ENCODE measurements around the gene SAV1. TPM values are rescaled to one million over a fixed set of nuclear protein-coding genes. Genes with fewer than 3 reads are reported as not detected.

SAV1 gene
- total and polyA plus RNA-seq, 2 of the 4 experiments (the other 2 are of a cell fraction), result 17.0 to 18.8 TPM

- H2BK20ac ChIP-seq (ENCODE audit: low read depth, low read length), result no peak overlapping the region
- H3K27me3 ChIP-seq (ENCODE audit: control insufficient read depth, insufficient read depth, low read length), result no peaks in the 10 kb centered on the region
- H2BK15ac ChIP-seq (ENCODE audit: low read depth, low read length), result no peak overlapping the region
- H3K4me1 ChIP-seq (ENCODE audit: control insufficient read depth, insufficient read depth, low read length), result no peaks in the 10 kb centered on the region
- H3K9me3 ChIP-seq (ENCODE audit: control insufficient read depth, insufficient read depth, low read length), result no peaks in the 10 kb centered on the region
- H3K36me3 ChIP-seq (ENCODE audit: control insufficient read depth, insufficient read depth, low read length), result no peaks in the 10 kb centered on the region
- BruUV-seq (replicated peaks), result no TSS peak
- no peak overlapping the region for H3K27ac ChIP-seq (ENCODE audit: insufficient read depth, low read length)
- no peak overlapping the region for H2AK5ac ChIP-seq (ENCODE audit: low read depth, low read length)
- H2AFZ ChIP-seq (replicated peaks; ENCODE audit: low read length, poor library complexity), result no peak overlapping the region
- H3K9me1 ChIP-seq (ENCODE audit: insufficient read depth, low read length), result no peaks in the 10 kb centered on the region
- no peak overlapping the region for H3K14ac ChIP-seq (replicated peaks; ENCODE audit: low read depth, low read length)
- no peak overlapping the region for H2BK5ac ChIP-seq (ENCODE audit: low read depth, low read length, poor library complexity, severe bottlenecking)
- intact Hi-C loops (cut with micrococcal nuclease), result no loop called here
- no peak overlapping the region for H2AK9ac ChIP-seq (replicated peaks; ENCODE audit: low read depth, low read length, poor library complexity)
- ATAC-seq (ENCODE audit: low read depth) (no peak), DNase-seq (no peak)
- TF ChIP-seq MAFK (IDR thresholded peaks at IDR 0.05; ENCODE audit: low read depth, low read length), result peak; percentile 35; the same call in 1 of the 2 replicates
- TF ChIP-seq RCOR1 (IDR thresholded peaks at IDR 0.05; ENCODE audit: insufficient replicate concordance, low read length), result no peak
- no peak overlapping the region for H4K91ac ChIP-seq (ENCODE audit: insufficient read depth, low read depth, low read length)
- H3K23ac ChIP-seq (ENCODE audit: low read depth, low read length), result no peak overlapping the region
- no peaks in the 10 kb centered on the region for H3K79me1 ChIP-seq (ENCODE audit: low read depth in 1 of 2, low read length in 2 of 2)
- H3K56ac ChIP-seq (ENCODE audit: extremely low read depth, insufficient read depth, low read length), result no peak overlapping the region
- WGBS, 2 experiments (ENCODE audit: extremely low coverage in 2 of 2, insufficient read length in 1 of 2), result no CpG with 5 or more reads among the region's 3 CpGs
- H3K4ac ChIP-seq (ENCODE audit: low read depth, low read length), result no peak overlapping the region
- H4K8ac ChIP-seq (ENCODE audit: low read depth in 2 of 2, low read length in 2 of 2), result no peak overlapping the region
- in situ Hi-C loops (cut with MboI; ENCODE audit: low sequenced_read_pairs), result no loop called here
- H3K4me3 ChIP-seq (ENCODE audit: insufficient read depth, low read depth, low read length), result no peak overlapping the region
- H2BK120ac ChIP-seq (ENCODE audit: low read depth, low read length), result no peak overlapping the region
- no peak overlapping the region for H3K4me2 ChIP-seq (ENCODE audit: low read depth, low read length)
- no peak overlapping the region for H3K18ac ChIP-seq (ENCODE audit: low read depth, low read length)
- H4K5ac ChIP-seq (ENCODE audit: low read depth, low read length), result no peak overlapping the region
- CTCF ChIA-PET, result interaction anchor here (0.8 kb wide), 1 partner anchor 16 kb away, joined by 5 read pairs; no protein-coding TSS in a partner anchor
- no peaks in the 10 kb centered on the region for H4K20me1 ChIP-seq (ENCODE audit: insufficient read depth, low read length)
- no peak overlapping the region for H3K9ac ChIP-seq (ENCODE audit: low read depth, low read length)
- dilution Hi-C loops (cut with HindIII; ENCODE audit: low sequenced_read_pairs, unreplicated experiment), result no loop called here
- POLR2A ChIA-PET (ENCODE audit: unreplicated experiment), result interaction anchor here (0.6 kb wide), 1 partner anchor 81 kb away, joined by 4 read pairs; no protein-coding TSS in a partner anchor
These were observed 42.9 kb upstream of the SAV1 start for GRCh38 chr14:50711043-50711442.
